T-helper 1 cell treated with Interleukin-12 subunit alpha and Interleukin-12 subunit beta and Interleukin-4 antibody, amounts not matched to agents 30 μg/mL and 1 μg/mL, for 36 hours (primary cell): ENCODE data around the gene ESYT1.
"Not testable (repeated sequence)": the region's sequence is repeated elsewhere in the genome, so short reads cannot be mapped to it uniquely, and the experiment has no call there.

Source experiments
- H3K27ac Mint-ChIP-seq: one replicate; pipeline ENCODE4 v1.8.0; 2021; ENCODE audit warnings: mild to moderate bottlenecking, mixed read lengths
- H3K27me3 Mint-ChIP-seq: one replicate; pipeline ENCODE4 v1.8.0; 2021; ENCODE audit warnings: low read depth, mixed read lengths
- H3K36me3 Mint-ChIP-seq: one replicate; pipeline ENCODE4 v1.8.0; 2021; ENCODE audit warnings: low read depth, mixed read lengths
- H3K4me1 Mint-ChIP-seq: one replicate; pipeline ENCODE4 v1.8.0; 2021; ENCODE audit warnings: low read depth, mixed read lengths
- H3K4me3 Mint-ChIP-seq: one replicate; pipeline ENCODE4 v1.8.0; 2021; ENCODE audit warnings: mild to moderate bottlenecking, moderate library complexity, mixed read lengths
- H3K9me3 Mint-ChIP-seq: one replicate; pipeline ENCODE4 v1.8.0; 2021; ENCODE audit warnings: mixed read lengths

ESYT1 gene

DNA sequence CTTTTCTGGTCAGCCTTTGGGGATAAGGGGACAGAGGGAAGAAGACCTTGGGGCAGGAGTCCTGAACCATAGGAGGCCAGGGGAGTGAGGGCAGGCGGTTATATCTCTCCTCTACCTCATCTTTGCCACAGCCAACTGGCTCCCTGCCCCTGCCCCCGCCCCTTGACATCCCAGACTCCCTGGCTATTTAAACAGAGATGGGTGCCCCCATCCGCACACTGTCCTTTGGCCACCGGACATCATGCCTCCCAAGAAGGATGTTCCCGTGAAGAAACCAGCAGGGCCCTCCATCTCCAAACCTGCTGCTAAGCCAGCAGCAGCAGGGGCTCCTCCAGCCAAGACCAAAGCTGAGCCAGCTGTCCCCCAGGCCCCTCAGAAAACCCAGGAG is 25.6 kb downstream of the ESYT1 start:
- Mint-ChIP-seq H3K9me3 (no peaks in the 10 kb centered on the region), H3K4me3 (peak overlapping the region; percentile 90), H3K4me1 (peaks cover 40% of the 10 kb centered on the region), H3K36me3 (peaks cover 11% of the 10 kb centered on the region), H3K27me3 (no peaks in the 10 kb centered on the region), H3K27ac (peak overlapping the region; percentile 100)

DNA sequence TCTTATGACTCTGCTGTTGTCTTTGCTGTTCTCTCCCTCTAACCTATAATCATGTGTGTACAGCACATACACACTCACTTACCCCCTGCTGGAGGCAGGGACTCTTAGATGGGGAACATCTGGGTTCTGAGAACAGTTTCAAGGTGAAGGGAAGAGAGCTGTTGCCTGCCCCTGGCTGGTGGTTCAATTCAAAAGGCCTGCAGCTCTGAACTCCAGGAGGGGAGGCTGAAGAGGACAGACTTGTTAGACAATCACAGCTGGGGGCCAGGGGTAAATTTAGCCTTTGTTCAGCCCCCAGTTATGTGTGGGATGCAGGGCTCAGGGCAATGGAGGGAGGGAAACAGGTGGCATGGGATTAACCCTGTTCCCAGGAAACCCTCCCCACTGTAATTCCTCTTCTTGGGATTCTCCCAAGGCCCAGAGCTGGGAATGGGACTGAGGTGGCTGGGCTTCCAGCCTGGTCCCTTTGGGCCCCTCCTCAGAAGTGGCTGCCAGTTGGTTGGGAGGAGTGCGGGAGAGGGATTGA is 26.2 kb downstream of the ESYT1 start:
- Mint-ChIP-seq H3K27me3 (no peaks in the 10 kb centered on the region), H3K36me3 (peaks cover 18% of the 10 kb centered on the region), H3K27ac (peak overlapping the region; percentile 31), H3K4me3 (no peak overlapping the region), H3K9me3 (no peaks in the 10 kb centered on the region), H3K4me1 (peaks cover 43% of the 10 kb centered on the region)

DNA sequence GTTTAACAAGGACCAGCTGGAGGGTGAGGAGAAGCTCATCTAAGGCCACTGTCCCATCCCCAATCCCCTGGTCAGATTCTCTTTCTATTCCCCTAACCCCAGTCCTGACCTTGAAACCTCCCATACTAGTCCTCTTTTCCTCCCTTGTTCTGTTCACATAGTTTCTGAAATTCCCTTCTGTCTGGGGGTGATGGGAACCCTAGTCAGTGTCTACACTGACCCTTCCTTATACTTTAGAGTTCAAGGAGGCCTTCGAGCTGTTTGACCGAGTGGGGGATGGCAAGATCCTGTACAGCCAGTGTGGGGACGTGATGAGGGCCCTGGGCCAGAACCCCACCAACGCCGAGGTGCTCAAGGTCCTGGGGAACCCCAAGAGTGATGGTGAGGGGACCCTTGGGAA is 26.8 kb downstream of the ESYT1 start:
- H3K27ac Mint-ChIP-seq: no peak overlapping the region
- peak overlapping the region; percentile 5 for H3K4me3 Mint-ChIP-seq
- H3K27me3 Mint-ChIP-seq: no peaks in the 10 kb centered on the region
- H3K4me1 Mint-ChIP-seq: peaks cover 45% of the 10 kb centered on the region
- H3K9me3 Mint-ChIP-seq: no peaks in the 10 kb centered on the region
- H3K36me3 Mint-ChIP-seq: peaks cover 23% of the 10 kb centered on the region

DNA sequence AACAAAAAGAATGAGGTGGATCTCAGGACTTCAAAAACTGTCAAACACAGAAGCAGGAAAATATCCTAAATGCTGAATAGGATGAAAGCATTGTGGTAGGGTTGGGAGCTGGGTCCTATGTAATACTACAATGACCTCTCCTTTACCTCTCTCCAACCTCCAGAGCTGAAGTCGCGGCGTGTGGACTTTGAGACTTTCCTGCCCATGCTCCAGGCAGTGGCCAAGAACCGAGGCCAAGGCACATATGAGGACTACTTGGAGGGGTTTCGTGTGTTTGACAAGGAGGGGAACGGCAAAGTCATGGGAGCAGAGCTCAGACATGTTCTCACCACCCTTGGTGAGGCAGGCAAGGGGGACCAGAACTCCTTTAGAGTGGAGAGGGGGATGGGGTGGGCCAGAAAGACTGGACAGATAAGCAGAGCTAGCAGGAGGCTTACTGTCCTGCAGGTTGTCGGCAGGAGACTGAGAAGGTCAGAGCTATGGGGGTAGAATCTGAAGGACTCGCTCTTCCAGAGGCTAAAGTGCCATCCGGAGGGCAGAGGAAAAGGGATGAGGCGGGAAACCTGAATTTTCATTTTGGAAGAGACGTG is 27.3 kb downstream of the ESYT1 start:
- no peaks in the 10 kb centered on the region for H3K27me3 Mint-ChIP-seq
- H3K4me1 Mint-ChIP-seq: peaks cover 46% of the 10 kb centered on the region
- H3K27ac Mint-ChIP-seq: peak overlapping the region; percentile 31
- peak overlapping the region; percentile 22 for H3K4me3 Mint-ChIP-seq
- peaks cover 28% of the 10 kb centered on the region for H3K36me3 Mint-ChIP-seq
- H3K9me3 Mint-ChIP-seq: no peaks in the 10 kb centered on the region

DNA sequence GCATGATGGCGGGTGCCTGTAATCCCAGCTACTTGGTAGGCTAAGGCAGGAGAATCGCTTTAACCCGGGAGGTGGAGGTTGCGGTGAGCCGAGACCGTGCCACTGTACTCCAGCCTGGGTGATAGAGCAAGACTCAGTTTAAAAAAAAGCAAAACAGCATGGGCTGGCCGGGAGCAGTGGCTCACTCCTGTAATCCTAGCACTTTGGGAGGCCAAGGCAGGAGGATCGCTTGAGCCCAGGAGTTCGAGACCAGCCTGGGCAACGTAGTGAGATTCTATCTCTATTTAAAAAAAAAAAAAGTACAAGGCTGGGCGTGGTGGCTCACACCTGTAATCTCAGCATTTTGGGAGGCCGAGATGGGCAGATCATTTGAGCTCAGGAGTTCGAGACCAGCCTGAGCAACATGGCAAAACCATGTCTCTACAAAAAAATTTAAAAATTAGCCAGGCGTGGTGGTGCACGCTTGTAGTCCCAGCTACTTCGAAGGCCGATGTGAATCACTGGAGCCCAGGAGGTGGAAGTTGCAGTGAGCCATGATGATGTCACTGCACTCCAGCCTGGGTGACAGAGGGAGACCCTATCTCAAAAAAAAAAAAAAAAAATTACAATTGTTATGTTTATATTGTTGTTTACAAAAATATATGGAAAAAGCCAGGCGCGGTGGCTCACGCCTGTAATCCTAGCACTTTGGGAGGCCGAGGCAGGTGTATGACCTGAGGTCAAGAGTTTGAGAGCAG is 28.6 kb downstream of the ESYT1 start:
- Mint-ChIP-seq H3K27ac (peak overlapping the region; percentile 99), H3K4me1 (peaks cover 48% of the 10 kb centered on the region), H3K36me3 (peaks cover 38% of the 10 kb centered on the region), H3K4me3 (peak overlapping the region; percentile 99)
- H3K9me3 Mint-ChIP-seq, H3K27me3 Mint-ChIP-seq: not testable (repeated sequence)

DNA sequence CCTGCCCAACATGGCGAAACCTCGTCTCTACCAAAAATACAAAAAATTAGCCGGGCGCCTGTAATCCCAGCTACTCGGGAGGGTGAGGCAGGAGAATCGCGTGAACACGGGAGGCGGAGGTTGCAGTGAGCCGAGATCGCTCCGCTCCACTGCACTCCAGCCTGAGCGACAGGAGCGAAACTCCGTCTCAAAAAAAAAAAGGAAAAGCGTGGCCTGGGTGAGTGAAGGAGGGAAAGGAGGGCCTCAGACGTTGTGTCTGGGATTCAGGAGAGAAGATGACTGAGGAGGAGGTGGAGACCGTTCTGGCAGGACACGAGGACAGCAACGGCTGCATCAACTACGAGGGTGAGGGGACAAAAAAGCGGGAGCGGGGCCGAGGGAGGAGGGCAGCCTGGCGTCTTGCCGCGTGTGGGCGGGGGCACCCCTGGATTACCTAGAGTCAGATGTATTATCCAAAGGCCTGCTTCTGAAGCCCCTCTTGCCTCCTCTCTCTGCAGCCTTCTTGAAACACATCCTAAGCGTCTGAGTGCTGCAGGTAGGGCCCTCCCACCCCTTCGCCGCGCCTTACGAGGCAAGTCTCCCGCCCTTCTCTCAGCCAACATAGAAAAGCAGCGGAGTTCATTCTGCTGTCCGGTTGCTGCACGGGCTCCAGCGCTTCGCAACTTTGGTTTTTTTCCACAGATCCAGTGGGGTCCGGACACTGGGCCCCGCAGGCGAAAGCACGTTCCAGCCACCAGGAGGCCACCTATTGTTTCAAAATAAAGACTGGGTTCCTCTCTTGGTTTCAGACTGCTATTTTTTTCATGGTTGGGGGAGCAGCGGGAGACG is 29.3 kb downstream of the ESYT1 start:
- peak overlapping the region; percentile 99 for H3K4me3 Mint-ChIP-seq
- H3K4me1 Mint-ChIP-seq: peaks cover 48% of the 10 kb centered on the region
- H3K9me3 Mint-ChIP-seq: no peaks in the 10 kb centered on the region
- H3K27ac Mint-ChIP-seq: peak overlapping the region; percentile 99
- peaks cover 45% of the 10 kb centered on the region for H3K36me3 Mint-ChIP-seq
- H3K27me3 Mint-ChIP-seq: no peaks in the 10 kb centered on the region

DNA sequence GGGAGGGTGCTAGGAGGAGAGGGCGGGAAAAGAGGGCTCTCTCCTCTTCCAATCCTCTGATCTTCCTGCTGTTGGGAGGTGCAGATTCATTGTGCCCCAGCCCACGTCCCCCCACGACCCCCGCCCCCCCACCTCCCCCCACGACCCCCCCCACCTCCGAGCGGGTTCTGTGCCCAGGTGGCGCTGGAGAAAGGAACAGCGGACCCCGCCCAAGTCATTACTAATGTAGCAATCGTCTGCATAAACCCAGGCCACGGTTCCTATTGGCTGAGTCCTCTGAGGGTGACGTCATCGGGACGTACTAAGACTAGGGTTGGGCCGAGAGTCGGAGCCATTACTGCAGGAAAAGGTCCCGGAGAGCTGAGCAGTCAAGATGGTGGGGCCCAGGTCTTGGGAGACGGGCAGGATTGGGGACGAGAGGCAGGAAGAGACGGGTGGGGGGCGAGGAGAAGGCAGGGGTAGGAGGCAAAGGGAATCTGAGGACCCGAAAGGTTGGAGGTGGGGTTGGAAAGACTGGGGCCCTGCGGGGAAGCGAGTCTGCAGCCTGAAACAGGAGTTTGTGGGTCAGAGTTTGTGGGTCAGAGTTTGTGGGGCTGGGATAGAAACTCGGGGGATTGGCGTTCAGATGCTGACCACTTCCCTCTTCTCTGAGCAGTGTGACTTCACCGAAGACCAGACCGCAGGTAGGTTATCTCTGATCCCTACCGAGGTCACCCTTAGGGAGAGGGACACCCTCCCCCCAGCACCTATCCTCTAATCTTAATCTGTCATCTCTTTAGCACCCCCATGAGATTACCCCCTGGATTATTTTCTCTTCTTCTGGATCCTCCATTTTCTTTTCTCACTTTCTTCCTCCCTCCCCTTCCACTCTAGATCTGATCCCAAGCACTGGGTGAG is 30.2 kb downstream of the ESYT1 start, which contains the start of gene MYL6:
Gene MYL6, plus strand, starts transcription at position 331 of the 897 bp plus-strand sequence. Its CDS starts 43 bp downstream, at position 374.
- Mint-ChIP-seq H3K36me3 (peaks cover 50% of the 10 kb centered on the region), H3K27ac (peak within 1 kb of the TSS; percentile 99), H3K9me3 (no peaks in the 10 kb centered on the region), H3K4me1 (peaks cover 40% of the 10 kb centered on the region), H3K27me3 (no peaks in the 10 kb centered on the region), H3K4me3 (peak within 1 kb of the TSS; percentile 99)

DNA sequence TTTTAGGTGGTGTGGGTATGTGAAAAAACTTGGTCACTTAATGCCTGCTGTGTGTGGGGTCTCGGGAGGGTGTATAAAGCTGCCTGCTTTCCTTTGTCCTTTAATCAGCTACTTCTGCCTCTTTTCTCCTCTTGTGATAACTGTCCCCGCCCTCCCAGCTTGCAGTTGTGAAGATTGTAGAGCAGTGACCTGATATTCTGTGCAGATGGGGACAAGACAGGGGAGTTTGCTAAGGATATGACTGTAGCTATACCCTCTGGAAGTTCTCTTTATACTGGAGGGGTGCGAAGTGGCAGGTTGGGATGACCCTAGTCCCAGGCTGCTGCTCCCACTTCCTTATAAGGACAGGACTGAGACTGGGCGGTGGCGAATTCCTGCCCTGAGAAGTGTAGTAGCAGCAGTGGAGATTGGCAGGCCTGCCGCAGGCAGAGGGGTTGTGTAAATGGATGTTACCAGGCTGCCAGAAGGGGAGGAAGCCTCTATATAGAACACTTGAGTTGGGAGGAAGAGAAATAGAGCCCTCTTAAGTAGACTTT is 30.9 kb downstream of the ESYT1 start:
- Mint-ChIP-seq H3K9me3 (no peaks in the 10 kb centered on the region), H3K27ac (peak overlapping the region; percentile 99), H3K27me3 (no peaks in the 10 kb centered on the region), H3K4me1 (peaks cover 38% of the 10 kb centered on the region), H3K36me3 (peaks cover 57% of the 10 kb centered on the region), H3K4me3 (peak overlapping the region; percentile 99)

DNA sequence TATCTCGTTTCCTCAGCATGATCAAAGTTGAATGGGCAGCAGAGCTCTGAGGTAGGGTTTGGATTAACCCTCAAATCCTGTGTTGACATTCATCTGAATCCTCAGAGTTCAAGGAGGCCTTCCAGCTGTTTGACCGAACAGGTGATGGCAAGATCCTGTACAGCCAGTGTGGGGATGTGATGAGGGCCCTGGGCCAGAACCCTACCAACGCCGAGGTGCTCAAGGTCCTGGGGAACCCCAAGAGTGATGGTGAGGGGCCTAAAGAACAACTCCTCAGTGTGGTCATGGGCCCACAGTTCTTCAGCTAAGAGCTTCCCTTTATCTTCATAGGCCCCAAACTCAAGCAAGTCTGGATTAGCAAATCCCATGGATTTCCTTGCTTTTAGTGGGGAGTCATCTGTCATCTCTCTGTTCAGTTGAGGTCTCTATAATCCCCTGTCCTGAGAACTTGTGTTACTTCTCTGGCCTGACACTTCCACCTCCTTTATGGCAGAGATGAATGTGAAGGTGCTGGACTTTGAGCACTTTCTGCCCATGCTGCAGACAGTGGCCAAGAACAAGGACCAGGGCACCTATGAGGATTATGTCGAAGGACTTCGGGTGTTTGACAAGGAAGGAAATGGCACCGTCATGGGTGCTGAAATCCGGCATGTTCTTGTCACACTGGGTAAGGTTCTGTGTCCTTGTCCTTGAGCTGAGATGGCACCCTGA is 31.6 kb downstream of the ESYT1 start:
- Mint-ChIP-seq H3K4me1 (peaks cover 43% of the 10 kb centered on the region), H3K27me3 (no peaks in the 10 kb centered on the region), H3K9me3 (no peaks in the 10 kb centered on the region), H3K36me3 (peaks cover 63% of the 10 kb centered on the region), H3K4me3 (peak overlapping the region; percentile 99), H3K27ac (peak overlapping the region; percentile 99)

DNA sequence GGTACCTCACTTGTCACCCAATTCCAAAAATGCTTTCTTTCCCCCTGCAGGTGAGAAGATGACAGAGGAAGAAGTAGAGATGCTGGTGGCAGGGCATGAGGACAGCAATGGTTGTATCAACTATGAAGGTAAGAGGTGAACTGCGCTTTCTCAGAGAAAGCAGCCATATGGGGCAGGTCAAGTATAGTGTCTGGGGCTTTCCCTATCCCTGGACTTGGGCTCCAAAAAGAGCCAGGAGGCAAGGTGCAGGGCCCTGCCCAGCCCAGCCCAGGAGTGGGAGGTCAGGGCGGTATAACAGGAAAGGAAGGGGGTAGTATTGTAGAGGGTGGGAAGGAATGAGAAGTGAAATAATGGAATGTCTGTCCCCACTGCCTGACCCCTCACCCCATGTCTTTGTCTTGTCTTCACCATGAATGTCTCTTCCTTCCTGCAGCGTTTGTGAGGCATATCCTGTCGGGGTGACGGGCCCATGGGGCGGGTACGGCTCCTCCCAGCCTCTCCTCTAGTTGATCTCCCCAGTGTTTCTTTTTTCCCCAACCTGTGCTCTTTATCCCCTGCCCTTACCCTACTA is 32.2 kb downstream of the ESYT1 start:
- H3K27me3 Mint-ChIP-seq: no peaks in the 10 kb centered on the region
- H3K4me1 Mint-ChIP-seq: peaks cover 38% of the 10 kb centered on the region
- H3K27ac Mint-ChIP-seq: peak overlapping the region; percentile 99
- peak overlapping the region; percentile 99 for H3K4me3 Mint-ChIP-seq
- peaks cover 62% of the 10 kb centered on the region for H3K36me3 Mint-ChIP-seq
- no peaks in the 10 kb centered on the region for H3K9me3 Mint-ChIP-seq

DNA sequence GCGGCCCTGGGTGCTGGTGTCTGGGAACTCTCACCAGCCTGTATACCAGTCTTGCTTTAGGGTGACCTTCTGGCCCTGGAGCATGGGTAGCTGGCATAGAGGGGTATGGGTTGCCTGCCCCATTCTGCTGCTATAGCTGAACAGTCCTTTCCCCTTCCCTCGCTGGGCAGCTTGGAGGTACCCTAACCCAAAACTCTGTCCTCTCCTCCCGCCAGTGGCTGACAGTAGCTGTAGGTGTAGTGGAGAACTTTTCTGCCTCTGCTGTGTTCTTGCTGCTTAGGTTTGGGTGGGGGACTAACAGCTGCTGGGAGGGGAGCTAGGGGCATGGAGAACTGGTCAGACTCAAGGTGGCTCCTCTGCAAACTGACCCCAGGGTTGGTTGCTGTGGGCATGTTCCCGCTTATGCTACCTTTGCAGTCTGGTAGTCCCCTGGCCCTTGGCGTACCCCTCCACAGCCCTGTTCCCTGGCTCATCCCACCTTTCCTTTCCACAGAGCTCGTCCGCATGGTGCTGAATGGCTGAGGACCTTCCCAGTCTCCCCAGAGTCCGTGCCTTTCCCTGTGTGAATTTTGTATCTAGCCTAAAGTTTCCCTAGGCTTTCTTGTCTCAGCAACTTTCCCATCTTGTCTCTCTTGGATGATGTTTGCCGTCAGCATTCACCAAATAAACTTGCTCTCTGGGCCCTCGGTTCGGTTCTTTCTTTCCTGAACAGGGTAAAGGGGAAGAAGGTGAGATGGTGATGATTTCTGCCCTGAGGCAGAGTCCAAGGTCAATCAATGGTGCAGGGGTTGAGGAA is 33.0 kb downstream of the ESYT1 start:
- H3K4me1 Mint-ChIP-seq: peaks cover 35% of the 10 kb centered on the region
- H3K36me3 Mint-ChIP-seq: peaks cover 64% of the 10 kb centered on the region
- peak overlapping the region; percentile 99 for H3K27ac Mint-ChIP-seq
- no peaks in the 10 kb centered on the region for H3K9me3 Mint-ChIP-seq
- peak overlapping the region; percentile 99 for H3K4me3 Mint-ChIP-seq
- H3K27me3 Mint-ChIP-seq: no peaks in the 10 kb centered on the region

DNA sequence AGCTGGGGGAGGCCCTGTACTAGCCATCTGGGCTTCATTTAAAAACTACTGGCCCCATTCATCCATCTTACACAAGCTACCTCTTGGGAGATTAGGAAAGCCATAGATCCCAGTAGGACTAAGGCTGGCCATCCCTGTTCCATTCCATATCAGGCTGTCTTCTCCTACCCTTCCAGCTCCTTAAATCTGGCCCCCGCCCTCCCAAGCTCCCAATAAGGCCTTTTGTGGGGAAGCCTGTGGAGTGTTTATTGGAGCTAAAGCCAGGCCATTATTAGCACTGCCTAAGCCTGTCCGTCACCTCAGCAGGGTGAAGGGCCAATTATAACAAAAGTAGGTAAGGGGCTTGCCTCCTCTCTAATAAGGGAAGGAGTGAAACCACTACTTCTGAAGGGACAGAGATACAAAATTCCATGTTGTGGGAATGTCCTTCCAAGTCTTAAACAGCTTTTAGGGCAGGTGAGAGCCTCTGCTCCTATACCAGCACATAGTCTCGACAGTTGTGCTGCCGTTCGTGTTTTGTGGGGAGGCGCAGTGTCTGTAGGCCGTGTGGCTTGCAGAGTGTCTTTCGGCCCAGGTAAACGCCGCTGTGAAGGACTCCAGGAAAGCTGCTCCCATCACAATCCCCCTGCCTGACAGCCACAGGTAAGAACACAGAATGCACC is 33.8 kb downstream of the ESYT1 start:
- Mint-ChIP-seq H3K27ac (peak overlapping the region; percentile 79), H3K9me3 (no peaks in the 10 kb centered on the region), H3K27me3 (no peaks in the 10 kb centered on the region), H3K4me3 (peak overlapping the region; percentile 59), H3K4me1 (peaks cover 35% of the 10 kb centered on the region), H3K36me3 (peaks cover 64% of the 10 kb centered on the region)
